NCI-H345 treated with DMSO at 0.1 percent for 48 hours (cell line): ENCODE measurements around the gene TWIST2.

Source experiments
- DNase-seq: peaks from one replicate; lab custom pipeline; 2025; ENCODE audit not compliant: unreplicated experiment; lab: John Stamatoyannopoulos, UW

TWIST2 gene

DNA sequence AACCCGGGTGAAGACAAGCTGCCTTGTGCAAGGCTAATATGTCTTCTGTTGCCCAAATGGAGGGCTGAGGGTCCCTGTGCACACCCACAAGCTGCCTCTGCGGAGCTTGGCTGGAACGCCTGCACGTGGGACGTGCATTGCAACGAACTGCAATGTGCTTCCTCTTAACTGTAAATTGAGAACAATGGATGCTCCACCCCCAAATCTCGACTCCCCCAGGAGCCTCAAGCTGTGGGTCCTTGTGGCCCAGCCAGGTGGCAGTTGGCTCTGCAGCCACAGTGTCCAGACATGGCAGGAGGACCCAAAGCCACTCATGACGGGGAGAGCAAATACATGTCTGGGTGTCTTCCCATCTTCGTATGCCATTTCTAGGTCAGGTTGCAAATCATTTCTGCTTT is 90.1 kb downstream of the TWIST2 start:
- DNase-seq = no peak

DNA sequence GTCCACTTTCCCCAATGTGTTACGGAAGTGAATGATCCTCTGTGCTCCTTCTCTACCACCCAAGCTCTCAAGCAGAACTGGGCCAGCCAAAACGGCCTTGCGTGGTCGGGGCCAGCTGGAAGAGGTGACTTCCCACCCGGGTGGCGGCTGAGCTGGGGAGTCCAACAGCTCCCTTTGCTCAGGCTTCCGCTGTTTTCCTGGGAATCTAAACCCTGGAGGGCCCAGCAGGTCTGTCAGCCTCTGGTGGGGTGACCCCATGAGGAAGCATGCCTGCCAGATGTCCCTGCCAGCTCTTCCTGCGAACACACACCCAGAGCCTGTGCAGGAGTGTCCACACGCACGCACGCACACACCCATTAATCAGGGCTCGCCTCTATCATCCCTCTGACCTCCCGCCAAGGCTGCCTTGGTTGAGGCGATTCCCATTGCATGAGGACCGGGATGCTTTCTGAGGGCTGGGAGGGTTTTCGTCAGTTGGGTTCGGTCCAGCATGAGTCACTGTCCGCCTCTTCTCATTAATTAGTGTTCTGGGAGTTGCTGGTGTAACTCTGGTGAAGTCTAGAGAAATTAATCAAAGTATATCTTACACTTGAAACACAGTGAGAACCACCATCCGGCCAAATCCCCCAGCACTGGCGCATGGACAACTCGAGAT is 90.6 kb downstream of the TWIST2 start:
- DNase-seq = no peak

DNA sequence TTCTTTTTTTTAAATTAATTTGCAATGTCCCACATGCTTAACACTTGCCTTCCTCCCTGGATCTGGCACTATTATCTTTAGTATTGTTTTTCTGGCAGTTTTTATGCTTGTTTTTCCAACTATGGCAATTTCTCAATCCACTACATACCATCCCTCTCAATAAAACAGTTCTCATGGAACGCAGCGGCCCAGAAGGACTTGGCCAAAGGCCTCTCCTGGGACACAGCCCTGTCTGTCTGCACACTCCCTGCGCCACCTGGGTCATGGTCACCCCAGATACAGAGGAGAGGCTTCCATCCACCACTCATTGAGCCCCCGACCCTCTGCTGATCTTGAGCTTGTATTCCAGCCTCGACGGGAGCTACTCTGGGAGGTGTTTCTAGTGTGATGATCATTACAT is 91.2 kb downstream of the TWIST2 start:
- no peak for DNase-seq

DNA sequence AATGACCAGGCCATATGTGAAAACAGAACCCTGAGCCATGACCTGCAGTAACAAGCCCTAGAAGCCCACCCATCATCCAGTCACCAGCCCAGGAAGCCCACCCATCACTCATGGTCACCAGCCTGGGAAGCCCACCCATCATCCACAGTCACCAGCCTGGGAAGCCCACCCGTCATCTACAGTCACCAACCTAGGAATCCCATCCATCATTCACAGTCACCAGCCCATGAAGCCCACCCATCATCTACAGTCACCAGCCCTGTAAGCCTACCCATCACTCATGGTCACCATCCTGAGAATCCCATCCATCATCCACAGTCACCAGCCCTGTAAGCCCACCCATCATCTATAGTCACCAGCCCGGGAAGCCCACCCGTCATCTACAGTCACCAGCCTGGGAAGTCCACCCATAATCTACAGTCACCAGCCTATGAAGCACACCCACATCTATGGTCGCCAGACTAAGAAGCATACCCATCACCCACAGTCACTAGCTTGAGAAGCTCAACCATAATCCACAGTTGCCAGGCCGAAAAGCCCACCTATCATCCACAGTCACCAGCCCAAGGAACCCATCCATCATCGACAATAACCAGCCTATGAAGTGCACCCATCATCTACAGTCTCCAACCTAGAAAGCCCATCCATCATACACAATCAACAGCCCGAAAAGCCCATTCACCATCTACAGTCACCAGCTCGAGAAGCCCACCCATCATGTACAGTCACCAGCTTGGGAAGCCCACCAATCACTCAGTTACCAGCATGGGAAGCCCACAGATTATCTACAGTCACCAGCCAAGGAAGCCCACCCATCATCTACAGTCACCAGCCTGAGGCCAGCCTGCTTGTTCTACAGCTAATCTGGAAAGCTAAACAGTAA is 91.9 kb downstream of the TWIST2 start:
- no peak for DNase-seq

DNA sequence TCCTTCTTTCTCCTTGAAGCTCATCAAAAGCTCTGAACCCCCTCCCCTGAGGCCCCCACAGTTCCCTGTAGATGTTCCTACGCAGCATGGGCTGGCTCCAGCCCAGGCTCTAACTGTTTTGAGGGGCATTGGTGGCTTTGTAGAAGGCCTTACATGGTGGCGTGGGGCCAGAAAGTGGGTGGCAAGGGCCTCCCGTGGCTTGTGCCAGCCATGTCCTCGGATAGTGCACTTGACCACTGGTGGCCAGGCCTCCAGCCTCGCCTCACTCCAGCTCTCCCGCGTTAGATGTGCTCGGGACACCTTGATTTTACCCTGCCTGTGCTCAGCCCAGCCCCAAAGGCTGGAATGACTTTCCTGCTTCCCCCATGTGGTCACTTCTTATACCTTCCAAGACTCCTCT is 92.9 kb downstream of the TWIST2 start:
- no peak for DNase-seq

DNA sequence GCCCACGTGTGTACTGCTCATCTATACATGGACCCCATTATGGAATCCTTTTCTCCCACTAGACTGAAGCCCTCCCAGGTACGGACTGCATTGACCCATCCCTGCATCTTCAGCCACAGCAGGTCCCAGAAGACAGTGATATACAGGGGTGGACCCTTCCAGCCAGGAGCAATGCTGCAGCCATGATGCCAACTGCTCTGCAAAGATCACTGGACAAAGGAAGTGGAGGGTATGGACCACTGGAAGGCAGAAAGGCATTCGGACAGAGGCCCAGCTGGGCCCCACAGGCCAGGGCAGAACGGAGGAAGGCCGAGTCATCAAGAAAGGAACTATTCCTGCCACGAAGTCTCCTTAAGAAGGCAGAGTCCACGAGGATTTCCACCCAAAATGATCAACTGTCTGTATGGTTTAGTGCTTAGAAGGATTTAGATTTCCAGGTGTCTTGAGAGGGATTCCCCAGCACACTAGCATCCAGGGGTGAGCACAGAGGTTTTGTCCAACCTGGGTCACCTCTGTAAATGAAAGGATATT is 93.4 kb downstream of the TWIST2 start:
- no peak for DNase-seq

DNA sequence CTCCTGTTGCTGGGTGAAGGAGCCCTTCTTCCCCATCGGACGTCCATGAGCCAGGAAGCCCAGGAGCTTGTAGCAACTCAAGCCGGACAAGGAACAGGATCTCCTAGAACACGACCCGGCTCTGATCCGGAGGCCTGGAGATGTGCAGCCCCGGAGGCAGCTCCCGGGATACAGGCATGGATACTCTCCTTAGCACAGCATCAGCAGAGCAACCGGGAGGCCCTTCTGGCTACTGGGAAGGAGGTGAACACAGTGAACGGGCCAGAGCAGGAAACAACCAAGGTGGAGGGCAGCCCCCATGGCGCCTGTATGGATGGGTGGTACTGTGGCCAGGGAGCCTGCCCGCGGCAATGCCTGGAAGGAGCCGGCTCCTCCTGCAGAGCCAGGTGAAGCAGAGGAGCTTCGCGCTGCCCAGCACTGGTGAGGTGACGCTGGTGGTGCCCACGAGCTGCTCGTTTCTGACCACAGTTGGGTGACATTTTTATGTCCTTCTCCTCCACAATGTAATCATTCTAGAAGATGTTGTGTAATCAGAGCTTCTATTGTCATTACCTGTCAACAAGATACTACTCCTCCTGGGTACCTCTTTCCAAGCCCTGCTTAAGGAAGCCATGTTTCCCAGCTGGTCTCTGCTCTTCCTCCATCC is 94.3 kb downstream of the TWIST2 start:
- no peak for DNase-seq

DNA sequence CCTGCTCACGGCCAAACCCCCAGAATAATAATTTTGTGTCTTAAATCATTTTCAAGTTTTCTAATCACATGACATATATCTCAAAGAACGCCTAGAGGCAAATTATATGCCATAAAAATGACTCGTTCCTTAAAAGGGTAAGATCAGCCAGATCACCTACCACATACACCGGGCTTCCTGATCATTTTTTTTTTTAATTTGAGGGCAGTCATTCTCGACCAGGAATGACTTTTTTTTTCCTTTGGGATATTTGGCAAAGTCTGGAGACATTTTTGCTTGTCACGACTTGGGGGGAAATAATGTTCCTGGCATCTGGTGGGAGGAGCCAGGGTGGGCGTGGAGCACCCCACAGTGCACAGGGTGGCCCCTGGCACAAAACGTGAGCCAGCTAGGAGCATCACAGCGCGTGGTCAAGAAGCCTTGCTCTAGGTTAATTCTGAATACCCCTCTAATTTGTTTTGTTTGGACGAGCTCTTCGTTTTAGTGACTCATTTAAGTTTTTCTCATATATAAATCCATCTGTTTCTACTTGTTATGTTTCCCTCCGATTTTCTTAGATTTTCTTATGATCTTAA is 94.9 kb downstream of the TWIST2 start:
- DNase-seq = no peak

DNA sequence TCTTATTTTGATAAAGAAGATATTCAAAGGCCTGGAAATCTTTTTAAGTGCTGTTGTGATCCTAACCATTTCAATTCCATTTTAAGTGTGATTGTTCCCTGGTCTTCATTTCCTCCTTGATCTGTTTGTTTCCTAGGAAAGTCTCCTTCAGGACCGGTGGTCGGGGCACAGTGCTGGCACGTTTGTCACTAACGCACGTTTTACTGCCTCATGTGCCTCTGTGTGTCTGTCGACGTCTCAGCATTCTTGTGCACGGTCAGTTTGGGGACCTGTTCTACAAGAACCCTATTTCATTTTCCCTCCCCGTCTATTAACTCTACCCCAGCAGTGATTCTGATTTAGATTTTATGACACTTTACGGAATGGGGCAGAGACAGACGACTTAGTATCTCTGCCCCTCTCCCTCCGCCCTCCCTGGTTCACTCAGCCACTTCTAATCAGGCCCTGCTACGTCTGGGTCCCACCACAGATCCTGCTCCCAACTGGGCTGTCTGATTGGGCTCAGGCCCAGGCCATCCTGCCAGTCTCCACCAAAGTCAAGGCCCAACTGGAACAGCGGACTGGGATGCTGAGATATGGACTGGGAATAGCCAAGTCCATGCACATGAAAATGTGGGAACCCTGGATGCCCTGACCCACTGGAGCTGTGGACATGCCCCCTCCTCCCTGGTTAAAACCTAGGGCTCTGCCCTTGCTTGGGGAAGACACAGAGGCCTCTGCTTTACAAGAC is 95.6 kb downstream of the TWIST2 start:
- DNase-seq = no peak

DNA sequence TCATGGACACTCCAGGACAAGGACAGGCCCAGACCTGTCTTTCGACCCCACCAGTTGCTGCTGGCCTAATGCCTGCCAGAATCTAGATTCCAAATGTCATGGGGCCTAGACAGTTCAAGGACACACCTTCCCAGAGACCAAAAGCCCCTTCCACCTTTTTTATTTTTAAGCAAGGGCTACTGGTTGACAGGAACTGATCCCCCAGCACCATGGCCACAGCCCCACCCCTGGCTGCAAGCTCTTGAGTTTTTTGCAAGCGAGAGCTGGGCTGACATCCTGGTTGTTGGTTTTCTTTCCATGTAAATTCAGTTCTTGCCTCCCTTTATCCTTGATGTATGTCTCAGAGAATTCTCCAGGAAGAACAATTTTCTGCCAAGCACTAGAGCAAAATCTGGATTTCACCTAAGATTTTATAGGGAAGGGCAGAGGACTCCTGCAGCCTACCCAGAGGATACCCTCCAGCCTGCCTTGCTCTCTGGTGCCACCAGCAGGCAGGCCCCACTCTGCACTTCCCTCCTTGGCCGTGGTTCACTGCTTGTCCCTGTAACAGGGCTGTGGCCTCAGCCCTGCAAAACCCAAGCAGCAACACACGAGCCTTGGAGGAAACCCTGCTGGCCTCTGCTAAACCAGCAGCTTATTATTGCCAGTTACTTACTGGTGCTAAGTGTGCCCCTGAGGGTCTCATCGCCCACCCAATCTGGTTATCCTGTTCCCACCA is 97.7 kb downstream of the TWIST2 start:
- DNase-seq = no peak

DNA sequence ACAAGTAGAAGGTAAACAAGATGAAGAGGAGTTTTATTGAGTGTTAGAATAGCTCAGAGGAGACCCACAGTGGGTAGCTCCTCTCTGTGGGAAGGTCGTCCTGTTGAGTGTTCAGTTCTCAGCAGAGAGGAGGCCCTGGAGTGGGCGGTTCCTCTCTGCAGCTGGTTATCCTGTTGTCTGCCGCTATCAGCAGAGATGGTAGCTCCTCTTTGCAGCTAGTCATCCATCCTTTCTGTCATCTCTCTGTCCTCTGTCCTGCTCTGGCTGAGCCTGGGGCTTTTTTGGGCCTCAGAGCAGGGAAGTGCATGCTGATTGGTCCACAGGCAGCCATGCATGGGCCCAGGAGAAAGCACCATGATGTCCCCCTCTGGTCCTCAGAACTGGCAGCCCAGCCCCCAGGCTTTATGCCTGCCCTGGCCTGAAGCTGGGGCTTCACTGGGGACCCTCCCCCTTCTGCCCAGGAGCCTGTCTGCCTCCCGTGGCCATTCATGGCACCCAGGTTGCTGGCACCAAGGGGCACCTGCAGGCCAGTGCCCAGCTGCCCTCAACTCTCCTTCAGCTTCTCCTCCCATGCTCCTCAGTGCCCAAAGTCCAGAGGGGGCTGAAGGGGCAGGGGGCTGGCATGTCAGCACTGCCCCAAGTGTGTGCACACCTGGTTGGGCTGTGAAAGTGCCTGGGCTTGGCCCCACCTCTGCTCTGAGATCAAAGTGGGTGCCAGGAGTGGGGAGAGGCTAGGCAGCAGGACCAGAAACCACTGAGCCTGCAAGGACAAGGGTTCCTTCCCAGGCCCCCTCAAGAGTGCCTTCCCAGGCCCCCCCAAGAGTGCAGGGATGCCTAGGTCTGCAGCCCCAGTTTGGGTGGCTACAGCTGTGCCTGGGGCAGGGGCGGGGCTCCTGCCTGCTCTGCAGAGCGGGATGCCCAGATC is 98.7 kb downstream of the TWIST2 start:
- DNase-seq = no peak

DNA sequence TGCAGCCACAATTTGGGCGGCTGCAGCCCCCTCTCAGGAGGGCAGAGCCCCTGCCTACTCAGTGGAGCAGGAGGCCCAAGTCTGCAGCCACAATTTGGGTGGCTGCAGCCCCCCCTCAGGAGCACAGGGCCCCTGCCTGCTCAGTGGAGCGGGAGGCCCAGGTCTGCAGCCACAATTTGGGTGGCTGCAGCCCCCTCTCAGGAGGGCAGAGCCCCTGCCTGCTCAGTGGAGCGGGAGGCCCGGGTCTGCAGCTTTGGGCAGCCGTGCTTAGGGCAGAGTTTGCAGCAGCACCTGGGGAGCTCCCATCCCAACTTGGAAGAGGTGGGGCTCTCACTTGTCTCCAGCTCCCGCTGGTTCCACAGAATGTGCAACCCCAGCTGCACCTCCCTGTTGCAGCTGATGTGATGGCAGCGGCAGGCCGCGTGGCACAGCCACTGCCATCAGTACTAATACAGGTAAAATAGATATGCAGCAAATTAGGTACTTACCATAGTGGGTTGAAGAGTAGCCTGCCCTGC is 99.4 kb downstream of the TWIST2 start:
- DNase-seq = no peak

DNA sequence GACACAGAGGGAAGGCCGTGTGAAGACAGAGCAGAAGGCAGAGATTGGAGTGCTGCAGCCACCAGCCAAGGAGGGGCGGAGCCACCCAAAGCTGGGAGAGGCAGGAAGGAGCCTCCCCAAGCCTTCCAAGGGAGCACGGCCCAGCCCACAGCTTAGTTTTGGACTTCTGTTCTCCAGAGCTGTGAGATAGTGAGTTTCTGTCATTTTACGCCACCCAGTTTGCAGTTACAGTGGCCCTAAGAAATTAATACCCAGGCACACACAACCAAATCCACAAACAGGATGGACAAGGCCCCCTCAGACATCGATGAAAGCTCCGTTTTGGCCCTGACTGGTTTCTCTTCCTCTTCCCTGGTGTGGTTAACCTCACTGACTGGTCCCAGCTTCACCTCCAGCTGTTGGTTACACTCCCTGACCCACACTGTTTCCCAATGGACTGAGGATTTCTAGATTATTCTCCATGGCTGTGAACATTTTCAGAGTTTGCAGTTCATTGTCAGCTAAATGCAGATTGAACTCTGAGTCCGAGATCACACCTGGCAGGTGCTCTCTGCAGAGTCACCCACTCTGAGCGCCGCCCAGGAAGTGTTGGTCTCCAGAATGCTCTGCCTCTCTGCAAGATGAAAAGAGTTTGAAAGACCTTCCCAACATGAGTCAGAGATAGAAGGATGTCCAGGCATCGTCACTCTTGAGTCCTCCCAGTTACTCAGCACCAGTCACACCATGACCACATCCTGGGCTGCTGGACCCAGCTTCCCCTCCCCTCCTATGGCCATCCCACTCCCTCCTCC is 100.2 kb downstream of the TWIST2 start:
- no peak for DNase-seq

DNA sequence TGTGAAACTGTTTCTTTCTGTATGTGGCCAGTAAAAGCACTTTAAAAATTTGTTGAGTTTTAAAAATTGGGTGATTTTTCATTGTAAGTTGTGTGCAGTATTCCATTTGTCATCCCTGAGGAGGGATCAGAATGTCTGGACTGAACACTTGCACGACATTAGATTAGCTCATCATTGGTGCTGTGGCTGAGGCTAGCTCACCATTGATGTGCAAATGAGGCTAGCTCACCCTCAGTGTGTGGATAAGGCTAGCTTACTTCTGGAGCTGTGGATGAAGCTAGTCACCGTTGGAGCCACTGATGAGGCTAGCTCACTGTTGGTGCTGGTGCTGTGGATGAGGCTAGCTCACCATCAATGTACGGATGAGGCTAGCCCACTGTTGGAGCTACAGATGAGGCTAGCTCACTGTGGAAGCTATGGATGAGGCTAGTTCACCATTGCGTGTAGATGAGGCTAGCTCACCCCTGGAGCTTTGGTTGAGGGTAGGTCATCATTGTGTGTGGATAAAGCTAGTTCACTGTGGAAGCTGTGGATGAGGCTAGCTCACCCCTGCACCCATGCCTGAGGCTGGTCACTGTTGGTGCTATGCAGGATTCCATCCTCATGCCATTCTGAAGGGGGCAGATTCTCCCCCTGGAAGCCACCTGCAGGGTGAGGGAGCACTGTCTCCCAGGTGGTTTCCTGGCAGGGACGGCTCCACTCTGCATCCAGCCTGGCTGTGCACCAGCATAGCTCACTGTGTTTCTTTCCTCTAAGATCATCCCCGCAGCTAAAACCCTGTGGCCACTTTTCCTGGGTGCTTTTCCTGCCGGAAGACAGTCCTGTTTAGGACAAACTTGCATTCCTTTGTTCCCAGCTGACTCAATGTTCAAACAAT is 101.1 kb downstream of the TWIST2 start:
- DNase-seq = no peak

DNA sequence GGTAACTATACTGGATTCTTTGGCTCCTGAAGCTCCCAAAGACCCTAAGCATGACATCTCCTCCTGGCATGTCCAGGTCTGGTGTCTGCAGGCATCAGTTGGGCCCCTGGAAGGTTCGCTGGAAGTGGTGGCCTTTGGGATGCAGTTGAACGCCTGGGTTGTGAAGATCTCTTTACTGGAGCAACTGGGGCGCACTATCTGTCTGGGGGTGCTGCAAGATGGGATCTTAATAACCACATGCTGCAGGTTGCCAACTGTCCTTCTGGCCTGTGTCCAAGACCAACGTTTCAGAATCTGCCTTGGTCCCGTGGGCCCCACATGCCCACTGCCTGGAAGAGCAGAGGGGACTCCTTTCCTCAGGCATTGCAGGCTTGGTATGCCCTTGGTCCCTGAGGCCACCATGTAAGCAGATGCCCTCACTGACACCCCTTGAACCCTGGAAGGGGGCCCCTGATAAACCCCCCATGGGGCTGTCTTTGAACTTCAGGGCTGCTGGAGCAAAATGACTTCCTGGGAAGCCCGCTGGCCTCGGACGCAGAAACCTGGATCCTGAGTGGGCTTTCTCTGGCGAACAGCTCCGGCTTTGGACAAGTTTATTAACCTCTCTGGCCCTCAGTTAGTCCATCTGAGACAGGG is 101.9 kb downstream of the TWIST2 start:
- no peak for DNase-seq

DNA sequence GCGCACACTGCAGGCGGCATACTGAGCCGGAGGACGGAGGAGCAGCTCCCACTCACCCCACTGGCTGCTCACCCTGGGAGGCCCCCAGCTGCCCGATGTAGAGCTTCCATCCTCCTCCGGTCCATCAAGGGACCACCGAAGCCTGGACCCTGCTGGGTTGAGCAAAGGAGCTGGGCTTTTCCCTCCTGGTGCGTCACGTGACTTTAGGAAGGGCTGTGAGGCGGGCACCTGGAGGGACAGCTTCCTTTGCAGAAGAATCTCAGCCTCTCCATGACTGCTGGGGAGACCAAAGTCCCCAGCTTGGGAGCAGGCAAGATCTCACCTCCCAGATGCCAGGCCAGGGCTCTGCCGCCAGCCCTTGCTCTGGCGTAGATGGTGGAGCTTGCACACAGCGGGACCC is 102.7 kb downstream of the TWIST2 start:
- no peak for DNase-seq
